ENCODE measurements around the gene METAP1.

METAP1 gene

GRCh38 chr4:99011910-99012309, 16.4 kb downstream of the METAP1 start:
- H3K27ac ChIP-seq (ENCODE audit: poor library complexity, severe bottlenecking), result no peak overlapping the region
- peaks cover 9% of the 10 kb centered on the region for H3K4me1 ChIP-seq (ENCODE audit: insufficient read depth, poor library complexity, severe bottlenecking)
- H3K9me3 ChIP-seq (ENCODE audit: severe bottlenecking), result peaks cover 3% of the 10 kb centered on the region
- ATAC-seq (ENCODE audit: low read depth) (no peak), DNase-seq (ENCODE audit: low spot score) (no peak)
- no peak overlapping the region for H3K4me3 ChIP-seq (ENCODE audit: severe bottlenecking)
- H3K36me3 ChIP-seq (ENCODE audit: low read depth), result peaks cover 17% of the 10 kb centered on the region; the same call in 1 of the 2 replicates
- TF ChIP-seq CTCF (IDR thresholded peaks at IDR 0.05; ENCODE audit: poor library complexity, severe bottlenecking), result no peak
- H3K27me3 ChIP-seq (ENCODE audit: insufficient read depth, poor library complexity, severe bottlenecking), result no peaks in the 10 kb centered on the region

GRCh38 chr4:99013402-99013843, 17.9 kb downstream of the METAP1 start:
- no peak overlapping the region for H3K27ac ChIP-seq (ENCODE audit: poor library complexity, severe bottlenecking)
- H3K4me1 ChIP-seq (ENCODE audit: insufficient read depth, poor library complexity, severe bottlenecking), result peaks cover 1% of the 10 kb centered on the region
- ATAC-seq (ENCODE audit: low read depth) (no peak), DNase-seq (ENCODE audit: low spot score) (no peak)
- no peak for TF ChIP-seq CTCF (IDR thresholded peaks at IDR 0.05; ENCODE audit: poor library complexity, severe bottlenecking)
- no peaks in the 10 kb centered on the region for H3K27me3 ChIP-seq (ENCODE audit: insufficient read depth, poor library complexity, severe bottlenecking)
- peaks cover 23% of the 10 kb centered on the region; the same call in 1 of the 2 replicates for H3K36me3 ChIP-seq (ENCODE audit: low read depth)
- peaks cover 3% of the 10 kb centered on the region for H3K9me3 ChIP-seq (ENCODE audit: severe bottlenecking)
- no peak overlapping the region for H3K4me3 ChIP-seq (ENCODE audit: severe bottlenecking)

- Histone ChIP-seq H3K4me1 (ENCODE audit: insufficient read depth, poor library complexity, severe bottlenecking) (no peaks in the 10 kb centered on the region), H3K27ac (ENCODE audit: poor library complexity, severe bottlenecking) (no peak overlapping the region), H3K9me3 (ENCODE audit: severe bottlenecking) (peaks cover 3% of the 10 kb centered on the region), H3K27me3 (ENCODE audit: insufficient read depth, poor library complexity, severe bottlenecking) (no peaks in the 10 kb centered on the region), H3K36me3 (ENCODE audit: low read depth) (peaks cover 20% of the 10 kb centered on the region; the same call in 1 of the 2 replicates), H3K4me3 (ENCODE audit: severe bottlenecking) (no peak overlapping the region)
- no peak for TF ChIP-seq CTCF (IDR thresholded peaks at IDR 0.05; ENCODE audit: poor library complexity, severe bottlenecking)
- ATAC-seq (ENCODE audit: low read depth) (no peak), DNase-seq (ENCODE audit: low spot score) (no peak)
Observed at GRCh38 chr4:99013884-99014523, 18.5 kb downstream of the METAP1 start.

GRCh38 chr4:99021386-99021785, 25.9 kb downstream of the METAP1 start:
- H3K36me3 ChIP-seq (ENCODE audit: low read depth), result peaks cover 10% of the 10 kb centered on the region
- ATAC-seq (ENCODE audit: low read depth), result no peak

More at GRCh38 chr4:99021386-99021785, 25.9 kb downstream of the METAP1 start:
- H3K27ac ChIP-seq (ENCODE audit: poor library complexity, severe bottlenecking), result no peak overlapping the region
- DNase-seq (ENCODE audit: low spot score), result no peak
- H3K4me1 ChIP-seq (ENCODE audit: insufficient read depth, poor library complexity, severe bottlenecking), result no peaks in the 10 kb centered on the region
- H3K9me3 ChIP-seq (ENCODE audit: severe bottlenecking), result peaks cover 2% of the 10 kb centered on the region
- no peak overlapping the region for H3K4me3 ChIP-seq (ENCODE audit: severe bottlenecking)
- TF ChIP-seq CTCF (IDR thresholded peaks at IDR 0.05; ENCODE audit: poor library complexity, severe bottlenecking), result no peak
- no peaks in the 10 kb centered on the region for H3K27me3 ChIP-seq (ENCODE audit: insufficient read depth, poor library complexity, severe bottlenecking)

Data from RWPE2 (cell line).